Caki2 (cell line): Measurements from ENCODE around the gene CTAGE8. TPM values are rescaled to one million over a fixed set of nuclear protein-coding genes. Genes with fewer than 3 reads are reported as not detected.
"Not testable (repeated sequence)": the region's sequence is repeated elsewhere in the genome, so short reads cannot be mapped to it uniquely, and the experiment has no call there.

Experiments
- DNase-seq: peaks from one replicate; pipeline ENCODE4 v3.0.0-alpha.2; 2015; ENCODE audit warnings: low read depth
- in situ Hi-C: cut with HindIII; loops from 2 replicates; pipeline ENCODE4 v1.10.0; 2016; ENCODE audit warnings: low sequenced_read_pairs, low pct_unique_long_range_greater_than_20kb, mixed read lengths
- total RNA-seq: library from RNA; depleted of rRNA; stranded (reverse); fragments of >200 nt; shearing (Covaris generic); gene quantifications from 2 replicates; pipeline ENCODE4 v1.2.3, GENCODE V29; 2014; ENCODE audit warnings: low replicate concordance; rRNA removed

Gene CTAGE8
- total RNA-seq, 1 experiment from 2014 or later, result not detected

GRCh38 chr7:144218581-144218980 is 50.5 kb downstream of the CTAGE8 start:
- DNase-seq, in situ Hi-C loops: not testable (repeated sequence)

GRCh38 chr7:144217200-144217599 is 51.9 kb downstream of the CTAGE8 start:
- in situ Hi-C loops, DNase-seq: not testable (repeated sequence)

Other genes with a start within 250 kb of the CTAGE8 start
- not detected in 2 replicates for gene OR2A5, start 220.3 kb downstream of the CTAGE8 start, total RNA-seq
- not detected in 2 replicates for gene OR2A25, start 199.5 kb downstream of the CTAGE8 start, total RNA-seq
- gene OR2A12, start 183.0 kb downstream of the CTAGE8 start, total RNA-seq, result not detected in 2 replicates
- not detected in 2 replicates for gene OR2A2, start 159.7 kb downstream of the CTAGE8 start, total RNA-seq
- gene OR2A14, start 146.1 kb downstream of the CTAGE8 start, total RNA-seq, result not detected in 2 replicates
- gene CTAGE4, start 85.8 kb downstream of the CTAGE8 start, total RNA-seq, result 0.84 and 1.3 TPM in 2 replicates
- 3.1 and 4.8 TPM in 2 replicates for gene ARHGEF35, start 73.5 kb downstream of the CTAGE8 start, total RNA-seq
- not detected in 2 replicates for gene OR2A42, start 29.7 kb downstream of the CTAGE8 start, total RNA-seq
- gene OR2A7, start 4.5 kb downstream of the CTAGE8 start, total RNA-seq, result 0.47 TPM in 1 of 2 replicates, not detected in the other
- gene OR2A1, start 43.1 kb upstream of the CTAGE8 start, total RNA-seq, result not detected in 2 replicates
- gene ARHGEF5, start 86.1 kb upstream of the CTAGE8 start, total RNA-seq, result 8.7 and 10.6 TPM in 2 replicates
- not detected in 2 replicates for gene NOBOX, start 134.4 kb upstream of the CTAGE8 start, total RNA-seq